ENCODE results near the gene ABTB1.

ABTB1 gene

GRCh38 chr3:127708837-127709236 is 36.1 kb downstream of the ABTB1 start:
- no peak overlapping the region for H3K27ac Mint-ChIP-seq
- no peak overlapping the region for H3K4me3 Mint-ChIP-seq
- no peaks in the 10 kb centered on the region for H3K27me3 Mint-ChIP-seq
- ATAC-seq (no peak), DNase-seq (no peak)
- peaks cover 4% of the 10 kb centered on the region for H3K36me3 Mint-ChIP-seq (ENCODE audit: low read depth)
- H3K9me3 Mint-ChIP-seq = peaks cover under 1% of the 10 kb centered on the region
- no peaks in the 10 kb centered on the region for H3K4me1 Mint-ChIP-seq

GRCh38 chr3:127709320-127710060 is 36.7 kb downstream of the ABTB1 start:
- Mint-ChIP-seq H3K27me3 (no peaks in the 10 kb centered on the region), H3K36me3 (ENCODE audit: low read depth) (peaks cover 4% of the 10 kb centered on the region), H3K27ac (no peak overlapping the region), H3K4me1 (no peaks in the 10 kb centered on the region), H3K4me3 (no peak overlapping the region), H3K9me3 (no peaks in the 10 kb centered on the region)
- DNase-seq = no peak
- ATAC-seq = no peak

DNA sequence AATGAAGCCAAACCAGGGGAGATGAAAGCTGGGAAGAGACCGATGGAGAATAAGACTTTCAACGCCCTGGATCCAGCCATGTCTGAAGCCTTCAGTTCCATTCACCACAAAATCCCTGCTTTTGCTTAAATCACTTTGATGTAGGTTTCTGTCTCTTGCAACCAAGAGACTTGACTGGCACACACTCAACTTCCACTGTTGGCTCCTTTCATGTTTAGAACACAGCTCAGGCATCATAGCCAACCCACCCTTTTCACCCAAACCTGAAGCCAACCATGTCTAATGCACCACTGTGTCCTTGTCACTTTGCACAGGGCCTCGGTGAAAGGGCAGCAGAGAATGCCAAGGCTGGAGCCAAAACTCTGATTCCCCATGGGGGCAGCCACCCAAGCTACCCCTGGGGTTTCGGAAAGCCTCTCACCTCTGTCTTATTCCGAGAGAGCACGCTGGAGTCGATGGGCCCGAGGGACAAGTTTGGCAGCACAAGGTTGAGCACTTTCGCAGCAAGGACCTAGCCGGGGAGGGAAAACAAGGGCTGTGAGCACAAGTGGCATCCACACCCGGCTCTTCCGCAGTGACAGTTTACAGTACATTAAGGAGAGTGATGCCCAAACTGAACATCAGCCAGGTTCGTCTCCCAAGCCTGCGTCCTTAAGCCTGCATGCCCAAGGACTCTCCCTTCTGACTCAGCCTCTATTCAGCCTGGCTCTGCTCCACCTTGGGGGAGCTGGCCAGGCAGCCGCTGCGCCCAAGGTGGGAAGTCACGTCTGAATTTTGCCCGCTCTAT is 37.6 kb downstream of the ABTB1 start:
- H3K27ac Mint-ChIP-seq = no peak overlapping the region
- ATAC-seq (no peak), DNase-seq (no peak)
- H3K36me3 Mint-ChIP-seq (ENCODE audit: low read depth) = no peaks in the 10 kb centered on the region
- no peaks in the 10 kb centered on the region for H3K27me3 Mint-ChIP-seq
- no peaks in the 10 kb centered on the region for H3K4me1 Mint-ChIP-seq
- H3K9me3 Mint-ChIP-seq = no peaks in the 10 kb centered on the region
- no peak overlapping the region for H3K4me3 Mint-ChIP-seq

GRCh38 chr3:127711021-127711695 is 38.4 kb downstream of the ABTB1 start:
- no peaks in the 10 kb centered on the region for H3K4me1 Mint-ChIP-seq
- DNase-seq (no peak), ATAC-seq (no peak)
- no peaks in the 10 kb centered on the region for H3K27me3 Mint-ChIP-seq
- H3K27ac Mint-ChIP-seq = no peak overlapping the region
- H3K36me3 Mint-ChIP-seq (ENCODE audit: low read depth) = no peaks in the 10 kb centered on the region
- no peak overlapping the region for H3K4me3 Mint-ChIP-seq
- no peaks in the 10 kb centered on the region for H3K9me3 Mint-ChIP-seq

GRCh38 chr3:127711896-127712295 is 39.1 kb downstream of the ABTB1 start:
- ATAC-seq = no peak
- Mint-ChIP-seq H3K4me3 (no peak overlapping the region), H3K4me1 (no peaks in the 10 kb centered on the region), H3K9me3 (no peaks in the 10 kb centered on the region), H3K27me3 (no peaks in the 10 kb centered on the region), H3K36me3 (ENCODE audit: low read depth) (no peaks in the 10 kb centered on the region), H3K27ac (no peak overlapping the region)
- no peak for DNase-seq

GRCh38 chr3:127712461-127712860 is 39.7 kb downstream of the ABTB1 start:
- H3K4me3 Mint-ChIP-seq = no peak overlapping the region
- H3K36me3 Mint-ChIP-seq (ENCODE audit: low read depth) = no peaks in the 10 kb centered on the region
- ATAC-seq = no peak
- no peaks in the 10 kb centered on the region for H3K27me3 Mint-ChIP-seq
- DNase-seq = no peak
- H3K9me3 Mint-ChIP-seq = no peaks in the 10 kb centered on the region
- no peak overlapping the region for H3K27ac Mint-ChIP-seq
- H3K4me1 Mint-ChIP-seq = no peaks in the 10 kb centered on the region

GRCh38 chr3:127712881-127713771 is 40.4 kb downstream of the ABTB1 start:
- Mint-ChIP-seq H3K36me3 (ENCODE audit: low read depth) (no peaks in the 10 kb centered on the region), H3K27ac (no peak overlapping the region), H3K4me3 (no peak overlapping the region), H3K27me3 (no peaks in the 10 kb centered on the region), H3K4me1 (no peaks in the 10 kb centered on the region), H3K9me3 (no peaks in the 10 kb centered on the region)
- ATAC-seq (no peak), DNase-seq (no peak)

- no peak overlapping the region for H3K27ac Mint-ChIP-seq
- ATAC-seq (no peak), DNase-seq (no peak)
- H3K4me1 Mint-ChIP-seq = no peaks in the 10 kb centered on the region
- peaks cover 1% of the 10 kb centered on the region for H3K27me3 Mint-ChIP-seq
- H3K4me3 Mint-ChIP-seq = no peak overlapping the region
- H3K36me3 Mint-ChIP-seq (ENCODE audit: low read depth) = no peaks in the 10 kb centered on the region
- H3K9me3 Mint-ChIP-seq = no peaks in the 10 kb centered on the region
These were observed 41.4 kb downstream of the ABTB1 start for GRCh38 chr3:127714125-127714571.

GRCh38 chr3:127714866-127715265 is 42.1 kb downstream of the ABTB1 start:
- Mint-ChIP-seq H3K9me3 (no peaks in the 10 kb centered on the region), H3K27ac (no peak overlapping the region), H3K27me3 (peaks cover 1% of the 10 kb centered on the region), H3K4me1 (no peaks in the 10 kb centered on the region), H3K36me3 (ENCODE audit: low read depth) (no peaks in the 10 kb centered on the region), H3K4me3 (no peak overlapping the region)
- no peak for DNase-seq
- no peak for ATAC-seq

GRCh38 chr3:127715532-127715931 is 42.8 kb downstream of the ABTB1 start:
- no peak for DNase-seq
- H3K36me3 Mint-ChIP-seq (ENCODE audit: low read depth) = no peaks in the 10 kb centered on the region
- H3K4me3 Mint-ChIP-seq = no peak overlapping the region
- peaks cover 1% of the 10 kb centered on the region for H3K27me3 Mint-ChIP-seq
- no peaks in the 10 kb centered on the region for H3K4me1 Mint-ChIP-seq
- H3K27ac Mint-ChIP-seq = no peak overlapping the region
- no peak for ATAC-seq
- H3K9me3 Mint-ChIP-seq = no peaks in the 10 kb centered on the region

- DNase-seq (no peak), ATAC-seq (no peak)
- Mint-ChIP-seq H3K4me3 (no peak overlapping the region), H3K9me3 (no peaks in the 10 kb centered on the region), H3K27me3 (peaks cover 1% of the 10 kb centered on the region), H3K4me1 (no peaks in the 10 kb centered on the region), H3K36me3 (ENCODE audit: low read depth) (no peaks in the 10 kb centered on the region), H3K27ac (no peak overlapping the region)
These were observed 43.6 kb downstream of the ABTB1 start for GRCh38 chr3:127716384-127716783.

DNA sequence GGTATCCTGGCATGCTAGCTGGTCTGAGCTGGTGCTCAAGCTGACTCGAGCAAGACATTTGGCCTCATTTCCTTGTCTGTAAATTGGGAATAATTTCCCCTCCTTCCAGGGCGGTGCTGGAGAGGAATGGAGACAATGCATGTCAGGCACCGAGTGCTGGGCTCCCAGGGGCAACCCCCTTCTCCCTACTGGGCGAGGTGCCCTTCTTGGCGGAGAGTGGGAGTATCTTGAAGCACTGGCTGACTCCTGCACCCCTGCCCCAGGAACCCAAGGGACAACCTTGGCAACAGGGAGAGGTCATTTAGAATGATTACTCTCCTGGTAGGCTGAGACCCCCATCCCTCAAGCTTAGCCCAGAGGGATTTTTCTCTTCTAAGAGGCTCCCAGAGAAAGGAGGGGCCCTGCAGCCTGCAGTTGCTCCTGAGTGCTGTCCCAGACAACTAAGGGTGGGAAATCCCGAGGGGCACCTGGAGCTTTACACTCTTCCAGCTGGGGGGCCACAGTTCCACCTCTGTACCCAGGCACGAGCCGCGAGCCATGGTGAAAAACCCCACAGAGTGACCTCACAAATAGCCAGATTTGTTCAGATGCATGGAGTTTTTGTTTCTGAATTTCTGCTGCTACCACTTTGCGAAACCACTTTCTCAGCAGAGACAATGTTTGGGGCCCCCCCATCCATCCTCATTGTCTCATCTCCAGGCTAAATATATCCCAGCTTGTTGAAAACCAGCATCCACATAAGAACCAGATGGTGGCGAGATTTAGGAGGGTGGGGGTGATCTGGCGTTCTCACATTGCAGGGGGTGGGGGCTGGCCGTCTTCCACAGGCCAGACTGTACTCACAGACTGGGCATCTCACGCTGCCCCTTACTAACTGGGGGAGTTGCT is 44.8 kb downstream of the ABTB1 start:
- no peak overlapping the region for H3K4me3 Mint-ChIP-seq
- H3K9me3 Mint-ChIP-seq = no peaks in the 10 kb centered on the region
- H3K4me1 Mint-ChIP-seq = no peaks in the 10 kb centered on the region
- H3K27ac Mint-ChIP-seq = no peak overlapping the region
- no peaks in the 10 kb centered on the region for H3K36me3 Mint-ChIP-seq (ENCODE audit: low read depth)
- DNase-seq (no peak), ATAC-seq (no peak)
- H3K27me3 Mint-ChIP-seq = peaks cover 1% of the 10 kb centered on the region

DNA sequence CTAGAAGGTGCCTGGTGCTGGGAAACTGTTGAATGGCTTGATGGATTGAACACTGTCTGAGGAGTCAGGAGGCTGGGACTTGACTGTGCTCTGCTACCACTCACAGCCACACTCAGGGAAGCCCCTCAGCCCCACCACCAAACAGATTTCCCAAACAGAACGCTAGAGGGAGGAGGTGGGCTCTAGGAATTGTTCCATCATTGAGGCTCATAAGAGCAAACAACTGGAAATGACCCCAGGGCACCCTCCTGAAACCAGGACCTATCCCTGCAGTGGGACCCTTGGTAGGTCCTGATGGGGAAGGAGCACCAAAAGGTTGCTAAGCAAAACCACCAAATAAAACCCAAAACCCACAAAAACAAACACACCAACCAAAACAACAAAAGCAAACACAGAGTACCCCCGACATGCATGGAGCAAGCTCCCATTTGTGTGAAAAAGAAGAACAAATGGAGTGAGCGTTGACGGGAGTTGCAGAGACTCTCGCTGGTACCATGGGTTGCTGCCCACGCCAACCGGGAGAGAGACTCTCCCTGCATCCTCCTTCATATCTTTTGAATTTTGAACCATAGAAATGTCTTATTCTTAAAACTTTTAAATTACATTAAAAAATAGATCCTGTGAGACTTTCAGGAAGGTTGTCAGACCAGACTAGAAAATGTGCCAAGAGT is 45.6 kb downstream of the ABTB1 start:
- no peaks in the 10 kb centered on the region for H3K9me3 Mint-ChIP-seq
- ATAC-seq (no peak), DNase-seq (no peak)
- peaks cover 1% of the 10 kb centered on the region for H3K27me3 Mint-ChIP-seq
- H3K27ac Mint-ChIP-seq = no peak overlapping the region
- no peak overlapping the region for H3K4me3 Mint-ChIP-seq
- H3K4me1 Mint-ChIP-seq = no peaks in the 10 kb centered on the region
- H3K36me3 Mint-ChIP-seq (ENCODE audit: low read depth) = no peaks in the 10 kb centered on the region

Data from activated naive CD8-positive, alpha-beta T cell treated with anti-CD3 and anti-CD28 coated beads, Interleukin-2, amount 50 U/mL, for 24 hours (primary cell).